Measurements from ENCODE around the gene FLT3. TPM values are rescaled to one million over a fixed set of nuclear protein-coding genes. Genes with fewer than 3 reads are reported as not detected.
"Not testable (repeated sequence)": the region's sequence is repeated elsewhere in the genome, so short reads cannot be mapped to it uniquely, and the experiment has no call there.

FLT3 gene
- total RNA-seq, 4 donors from 2014 or later = 0.06 to 1.8 (median 0.53) TPM

- Histone ChIP-seq H3K27me3 (peaks cover 0 to 48% (median 0%) of the 10 kb centered on the region in 4 donors), H3K4me3 (no peak overlapping the region), H3K9me3 (no peaks in the 10 kb centered on the region), H3K27ac (replicated peaks in 1 of 4) (no peak overlapping the region), H3K36me3 (no peaks in the 10 kb centered on the region), H3K4me1 (no peaks in the 10 kb centered on the region)
- TF ChIP-seq POLR2AphosphoS5 (IDR thresholded peaks at IDR 0.05) (no peak), EP300 (IDR thresholded peaks at IDR 0.05) (no peak), POLR2A (IDR thresholded peaks at IDR 0.05; ENCODE audit: low read depth) (no peak), CTCF (IDR thresholded peaks at IDR 0.05) (no peak)
- intact Hi-C loops (cut with DNase I) = no loop called here
- DNase-seq (ENCODE audit: extremely low spot score) = no peak
Observed at GRCh38 chr13:28012896-28013295, 87.5 kb downstream of the FLT3 start.

DNA sequence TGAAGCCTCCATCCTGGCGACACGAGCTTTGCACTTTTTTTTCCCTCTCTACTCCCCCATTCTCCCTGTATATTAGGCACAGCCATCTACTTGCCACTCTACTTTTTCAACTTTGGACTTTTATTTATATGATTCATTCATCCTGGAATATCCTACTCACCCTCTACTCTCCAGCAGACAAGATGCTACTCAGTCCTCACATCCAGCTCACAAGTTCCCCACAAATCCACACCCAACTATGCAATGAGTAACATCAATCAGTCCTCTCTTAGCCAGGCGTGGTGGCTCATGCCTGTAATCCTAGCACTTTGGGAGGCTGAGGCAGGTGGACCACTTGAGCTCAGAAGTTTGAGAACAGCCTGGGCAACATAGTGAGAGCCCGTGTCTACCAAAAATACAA is 88.0 kb downstream of the FLT3 start:
- no peak for TF ChIP-seq POLR2A (IDR thresholded peaks at IDR 0.05; ENCODE audit: low read depth)
- no peak for TF ChIP-seq CTCF (IDR thresholded peaks at IDR 0.05)
- no peak for TF ChIP-seq POLR2AphosphoS5 (IDR thresholded peaks at IDR 0.05)
- TF ChIP-seq EP300 (IDR thresholded peaks at IDR 0.05) = no peak
- 75% methylated on average over 4 of the region's 4 CpGs for WGBS

DNA sequence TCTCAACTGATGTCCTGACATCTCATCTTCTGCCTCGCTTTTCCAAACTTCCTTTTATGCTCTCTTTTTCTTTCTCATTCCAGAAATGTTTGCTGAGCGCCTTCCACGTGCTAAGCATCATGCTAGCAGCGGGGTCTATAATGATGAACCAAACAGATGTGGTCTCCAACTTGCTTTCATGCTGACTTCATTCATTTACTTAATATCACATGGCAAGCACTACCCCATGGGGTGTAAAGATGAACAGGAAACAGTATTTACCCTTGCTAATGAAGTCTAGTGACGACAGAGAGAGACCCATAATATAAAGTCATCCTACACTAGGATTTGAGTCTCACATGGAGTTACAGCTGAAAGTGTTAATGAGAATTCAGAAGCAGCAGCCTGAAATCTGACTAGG is 90.3 kb downstream of the FLT3 start:
- intact Hi-C loops (cut with DNase I) = no loop called here
- no peak for DNase-seq (ENCODE audit: extremely low spot score)
- WGBS = 79% methylated on average over 5 of the region's 5 CpGs
- H3K27ac ChIP-seq (replicated peaks in 1 of 4) = no peak overlapping the region
- H3K36me3 ChIP-seq = no peaks in the 10 kb centered on the region
- no peak overlapping the region for H3K4me3 ChIP-seq
- peaks cover 0 to 34% (median 0%) of the 10 kb centered on the region in 4 donors for H3K27me3 ChIP-seq
- H3K4me1 ChIP-seq = no peaks in the 10 kb centered on the region
- no peaks in the 10 kb centered on the region for H3K9me3 ChIP-seq
- TF ChIP-seq POLR2A (IDR thresholded peaks at IDR 0.05; ENCODE audit: low read depth) (no peak), CTCF (IDR thresholded peaks at IDR 0.05) (no peak), EP300 (IDR thresholded peaks at IDR 0.05) (no peak)

More for the DNA sequence above, 88.0 kb downstream of the FLT3 start:
- peaks cover 0 to 48% (median 0%) of the 10 kb centered on the region in 4 donors for H3K27me3 ChIP-seq
- no peaks in the 10 kb centered on the region for H3K36me3 ChIP-seq
- no peak overlapping the region for H3K4me3 ChIP-seq
- H3K27ac ChIP-seq (replicated peaks in 1 of 4) = no peak overlapping the region
- no peak for DNase-seq (ENCODE audit: extremely low spot score)
- intact Hi-C loops (cut with DNase I) = no loop called here
- H3K4me1 ChIP-seq = no peaks in the 10 kb centered on the region
- no peaks in the 10 kb centered on the region for H3K9me3 ChIP-seq

GRCh38 chr13:28005016-28005415 is 95.4 kb downstream of the FLT3 start:
- H3K9me3 ChIP-seq; H3K36me3 ChIP-seq; H3K27ac ChIP-seq (replicated peaks in 1 of 4); H3K4me3 ChIP-seq; H3K27me3 ChIP-seq; DNase-seq (ENCODE audit: extremely low spot score); intact Hi-C loops (cut with DNase I); H3K4me1 ChIP-seq: not testable (repeated sequence)
- WGBS = 96% methylated on average over 13 of the region's 13 CpGs

GRCh38 chr13:28002886-28003698 is 97.3 kb downstream of the FLT3 start:
- no peak for TF ChIP-seq EP300 (IDR thresholded peaks at IDR 0.05)
- no peak for TF ChIP-seq POLR2AphosphoS5 (IDR thresholded peaks at IDR 0.05)
- TF ChIP-seq POLR2A (IDR thresholded peaks at IDR 0.05; ENCODE audit: low read depth) = no peak
- no peak for TF ChIP-seq CTCF (IDR thresholded peaks at IDR 0.05)

More at GRCh38 chr13:28002886-28003698, 97.3 kb downstream of the FLT3 start:
- no peaks in the 10 kb centered on the region for H3K27me3 ChIP-seq
- no peaks in the 10 kb centered on the region for H3K36me3 ChIP-seq
- DNase-seq (ENCODE audit: extremely low spot score) = no peak
- H3K4me1 ChIP-seq = no peaks in the 10 kb centered on the region
- intact Hi-C loops (cut with DNase I) = no loop called here
- 68% methylated on average over 6 of the region's 6 CpGs for WGBS
- H3K27ac ChIP-seq (replicated peaks in 1 of 4) = no peak overlapping the region
- no peak overlapping the region for H3K4me3 ChIP-seq
- H3K9me3 ChIP-seq = no peaks in the 10 kb centered on the region

Data from esophagus muscularis mucosa (tissue), 4 donors.